Left hindlimb (tissue), 1 donor: ENCODE measurements around the gene CDC42EP2.
A peak's percentile ranks its signal among the peaks of the same experiment; 100 is the strongest.

Source experiments
- DNase-seq: peaks from one replicate; pipeline ENCODE4 v3.0.0-alpha.2; 2018

Gene CDC42EP2

DNA sequence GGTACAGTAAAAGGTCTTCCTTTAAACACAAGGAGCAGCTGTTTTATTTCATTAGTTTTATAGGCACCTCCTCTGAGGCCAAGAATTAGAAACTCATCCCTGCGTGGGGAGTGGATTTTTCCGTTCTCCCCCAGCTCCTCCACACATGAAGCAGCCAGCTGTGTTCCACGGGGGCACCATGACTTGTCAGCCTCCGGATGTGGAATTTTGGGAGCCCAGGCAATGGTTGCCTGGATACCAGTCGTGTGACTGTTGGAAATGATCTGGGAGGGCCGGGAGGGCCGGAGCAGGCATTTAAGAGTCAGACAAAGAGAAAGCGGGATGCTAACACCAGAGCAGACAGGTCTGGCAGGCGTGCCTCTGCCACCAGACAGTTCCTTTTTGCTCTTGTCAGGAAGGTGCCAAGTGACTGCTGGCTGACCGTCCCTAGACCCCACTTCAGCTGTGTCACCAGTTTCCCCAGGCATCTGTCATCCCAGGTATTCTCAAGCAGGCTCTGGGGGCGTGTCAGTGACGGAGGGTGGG is 15.9 kb upstream of the CDC42EP2 start:
- peak; percentile 85 for DNase-seq

DNA sequence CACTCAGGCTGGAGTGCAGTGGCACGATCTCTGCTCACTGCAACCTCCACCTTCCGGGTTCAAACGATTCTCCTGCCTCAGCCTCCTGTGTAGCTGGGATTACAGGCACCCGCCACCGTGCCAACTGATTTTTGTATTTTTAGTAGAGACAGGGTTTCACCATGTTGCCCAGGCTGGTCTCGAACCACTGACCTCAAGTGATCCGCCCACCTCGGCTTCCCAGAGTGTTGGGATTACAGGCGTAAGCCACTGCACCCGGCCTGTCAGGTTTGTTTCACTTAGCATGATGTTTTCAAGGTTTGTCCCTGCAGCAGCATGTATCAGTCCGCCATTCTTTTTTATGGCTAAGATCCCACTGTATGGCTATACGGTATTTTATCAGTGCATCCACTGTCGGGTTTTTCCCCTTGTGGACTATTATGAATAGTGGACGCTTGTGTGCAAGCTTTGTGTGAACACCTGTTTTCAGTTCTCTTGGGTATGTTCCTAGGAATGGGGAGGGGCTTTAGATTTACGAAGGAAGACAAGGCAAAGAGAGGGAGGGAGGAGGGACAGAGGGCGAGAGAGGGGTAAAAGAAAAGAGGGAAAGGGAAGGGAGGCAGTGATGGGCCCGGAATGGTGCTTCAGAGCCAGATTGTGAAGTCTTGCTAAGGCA is 13.9 kb upstream of the CDC42EP2 start:
- DNase-seq: no peak

DNA sequence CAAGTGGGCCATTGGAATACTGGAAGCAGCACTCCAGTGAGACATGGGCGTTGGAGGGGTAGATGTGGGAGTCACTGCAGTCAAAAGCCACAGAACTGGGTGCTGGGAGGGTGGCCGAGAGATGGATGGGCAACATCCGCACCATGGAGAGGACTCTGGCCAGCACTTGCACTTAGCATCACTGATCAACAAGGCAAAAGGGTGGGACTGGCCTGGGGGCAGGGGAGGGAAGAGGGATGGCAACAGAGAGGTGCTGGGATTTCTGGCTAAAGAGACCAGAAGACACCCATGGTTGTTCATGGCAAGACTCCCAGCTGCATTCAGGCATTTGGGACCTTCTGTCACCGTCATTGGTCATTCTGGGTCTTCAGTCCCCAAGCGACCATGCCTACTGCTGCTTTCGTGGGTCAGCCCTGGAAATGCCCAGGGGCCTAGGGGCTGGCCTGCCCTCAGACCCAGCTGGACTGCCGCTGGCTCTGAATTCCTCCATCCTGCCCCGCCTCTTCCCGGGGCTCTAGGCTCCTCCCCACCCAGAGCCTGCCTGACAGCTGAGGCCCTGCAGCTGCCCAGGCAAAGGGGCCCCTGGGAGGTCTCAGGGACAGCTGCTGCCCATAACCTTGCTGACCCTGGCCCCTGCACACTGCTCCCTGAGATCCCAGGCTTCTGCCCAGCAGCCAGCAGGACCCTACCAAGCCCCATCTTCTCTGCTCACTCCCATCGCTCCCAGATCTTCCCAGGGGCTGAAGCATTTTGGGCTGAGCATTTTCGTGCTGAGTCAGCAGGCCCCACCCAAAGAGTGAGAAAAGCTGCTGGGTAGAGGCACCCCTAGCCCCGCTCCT is 13.0 kb upstream of the CDC42EP2 start:
- DNase-seq: peak; percentile 80

DNA sequence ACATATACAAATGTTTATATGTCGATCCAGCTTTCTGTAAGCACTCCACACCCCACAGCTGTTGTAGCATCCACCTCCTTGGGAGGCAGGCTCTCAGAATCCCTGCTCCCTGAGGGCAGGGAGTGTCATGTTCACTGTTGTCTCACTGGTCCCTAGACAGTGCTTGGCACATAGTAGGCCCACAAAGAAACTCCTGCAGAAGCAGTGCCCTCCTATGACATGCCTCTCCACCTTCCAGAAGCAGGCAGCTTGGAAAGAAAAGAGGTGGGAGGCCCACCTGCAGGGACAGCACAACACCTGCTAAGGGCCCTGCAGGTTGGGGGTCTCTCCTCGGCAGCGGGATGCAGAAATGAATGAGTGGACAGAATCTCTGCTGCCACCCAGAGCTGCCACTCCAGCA is 11.1 kb upstream of the CDC42EP2 start:
- DNase-seq: no peak

DNA sequence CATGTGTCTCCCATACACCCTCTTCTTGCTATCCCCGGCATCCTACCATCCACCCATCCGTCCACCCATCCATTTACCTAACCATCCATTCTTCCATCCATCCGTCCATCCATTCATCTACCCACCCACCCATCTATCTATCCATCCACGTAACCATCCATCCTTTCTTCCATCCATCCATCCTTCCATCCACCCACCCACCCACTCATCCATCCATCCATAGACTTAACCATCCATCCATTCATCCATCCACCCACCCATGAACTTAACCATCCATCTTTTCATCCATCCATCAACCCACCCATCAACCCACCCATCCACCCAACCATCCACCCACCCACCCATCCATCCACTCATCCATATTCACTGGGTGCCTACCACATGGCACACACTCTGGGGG is 10.6 kb upstream of the CDC42EP2 start:
- DNase-seq: no peak

DNA sequence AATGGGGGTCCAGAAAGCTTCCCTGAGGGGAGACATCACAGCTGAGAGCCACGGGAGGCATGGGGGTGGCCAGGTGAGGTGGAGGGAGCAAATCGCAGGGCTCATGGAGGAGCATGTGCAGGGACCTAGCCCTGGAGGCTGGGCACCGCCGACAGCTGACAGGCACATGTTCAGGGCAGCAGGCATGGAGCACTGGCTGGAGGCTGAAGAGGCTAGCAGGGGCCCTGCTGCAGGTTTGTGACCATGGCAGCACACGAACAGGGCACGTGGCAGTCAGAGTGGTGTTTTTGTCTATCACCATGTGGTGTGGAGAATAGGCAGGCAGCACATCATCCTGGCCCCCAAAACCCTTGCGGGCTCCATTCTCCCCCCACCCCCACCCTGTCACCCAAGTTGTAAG is 10.1 kb upstream of the CDC42EP2 start:
- DNase-seq: no peak

DNA sequence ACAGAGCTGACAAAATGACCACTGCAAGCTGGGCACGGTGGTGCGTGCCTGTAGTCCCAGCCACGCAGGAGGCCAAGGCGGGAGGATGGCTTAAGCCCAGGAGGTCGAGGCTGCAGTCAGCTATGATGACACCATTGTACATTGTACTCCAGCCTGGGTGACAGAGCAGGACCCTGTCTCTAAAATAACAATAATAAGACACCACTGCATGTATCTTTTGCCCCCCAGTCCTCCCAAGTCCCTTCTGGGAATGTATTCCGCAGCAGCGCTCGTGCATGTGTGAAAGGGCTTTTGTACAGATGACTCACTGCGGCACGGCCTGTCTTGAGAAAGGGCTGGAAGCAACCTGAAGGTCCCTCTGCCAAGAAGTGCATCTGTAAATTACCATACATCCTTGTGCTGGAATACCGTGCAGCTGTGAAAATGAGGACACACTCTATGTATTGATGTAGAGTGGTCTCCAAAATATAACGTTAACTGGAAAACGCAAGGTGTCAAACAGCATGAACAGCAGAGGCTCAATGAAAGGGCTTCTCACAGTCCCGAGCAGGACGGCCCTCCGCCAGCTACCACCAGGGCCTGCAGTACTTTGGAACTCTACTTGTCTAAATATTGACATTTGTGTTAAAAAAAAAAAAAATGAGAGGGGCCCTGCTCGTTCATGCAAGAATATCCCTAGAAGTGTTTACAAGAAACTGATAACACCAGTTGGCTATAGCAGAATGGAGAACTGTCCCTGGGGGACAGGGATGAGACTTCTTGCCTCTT is 9.0 kb upstream of the CDC42EP2 start:
- DNase-seq: peak; percentile 66

DNA sequence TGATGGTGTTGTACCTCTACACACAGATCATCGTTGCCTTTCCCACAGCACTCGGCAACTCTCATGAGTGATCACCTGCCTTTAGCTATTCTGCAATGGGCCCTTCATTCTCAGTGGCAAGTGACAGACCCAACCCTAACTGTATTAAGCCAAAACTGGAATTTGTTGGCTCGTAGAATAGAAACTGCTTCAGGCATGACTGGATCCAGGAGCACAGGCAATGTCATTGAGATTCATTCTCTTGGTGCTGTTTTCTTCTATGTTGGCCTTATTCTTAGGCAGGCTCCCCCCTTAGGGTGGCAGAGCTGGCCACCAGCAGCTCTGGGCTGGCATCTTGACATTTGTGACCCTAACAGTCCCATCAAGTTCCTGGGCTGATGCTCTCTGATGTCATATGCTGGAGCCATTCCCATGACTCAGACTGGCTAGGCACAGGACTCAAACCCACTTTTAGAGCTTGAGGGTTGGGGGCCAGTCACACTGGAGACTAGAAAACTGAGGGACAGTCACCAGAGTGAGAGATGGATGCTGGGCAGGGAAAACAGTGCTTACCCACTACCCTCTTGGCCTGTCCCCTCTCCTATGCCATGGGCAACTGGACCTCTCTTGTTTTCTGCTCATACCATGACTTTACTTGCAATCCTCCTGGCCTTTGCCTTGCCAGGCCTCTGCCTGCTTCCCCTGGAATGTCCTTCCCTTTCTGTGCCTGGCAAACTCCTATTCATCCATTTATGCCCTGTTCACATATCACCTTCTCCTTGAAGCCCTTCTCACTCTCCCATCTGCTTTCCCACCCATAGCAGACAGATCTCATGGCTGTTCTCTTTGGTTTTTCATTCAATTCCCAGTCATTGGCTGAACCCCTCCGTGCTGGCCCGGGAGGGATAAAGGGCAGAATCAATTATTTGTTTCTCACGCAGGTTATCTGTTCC is 7.1 kb upstream of the CDC42EP2 start:
- DNase-seq: no peak

DNA sequence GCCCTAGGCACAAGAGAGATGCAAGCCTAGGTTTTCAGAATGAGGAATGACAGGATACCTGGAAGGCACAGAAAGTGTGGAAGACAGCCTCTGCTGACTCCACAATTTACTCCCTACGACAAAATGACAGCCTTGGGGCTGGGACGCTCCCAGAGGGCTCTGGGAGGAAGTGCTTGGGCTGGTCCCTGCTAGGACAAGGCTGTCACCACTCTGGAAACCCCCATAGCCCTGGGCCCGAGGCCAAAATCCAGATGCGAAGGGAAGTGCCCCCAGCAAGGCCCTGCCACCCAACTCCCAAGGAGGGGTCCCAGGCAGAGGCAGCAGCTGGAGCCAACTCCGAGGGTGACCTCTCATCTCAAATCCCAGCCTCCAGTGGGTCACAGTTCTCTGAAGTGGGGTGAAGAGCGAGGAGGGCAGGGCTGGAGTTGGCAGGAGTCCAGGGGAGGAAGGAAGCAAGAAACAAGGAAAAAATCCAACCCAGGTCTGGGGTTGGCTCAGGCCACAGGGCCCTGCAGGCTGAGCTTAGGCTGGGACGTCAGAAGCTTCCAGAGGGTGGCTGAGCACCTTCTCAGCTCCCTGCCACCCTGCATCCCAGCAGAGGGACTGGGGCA is 6.3 kb upstream of the CDC42EP2 start:
- no peak for DNase-seq

DNA sequence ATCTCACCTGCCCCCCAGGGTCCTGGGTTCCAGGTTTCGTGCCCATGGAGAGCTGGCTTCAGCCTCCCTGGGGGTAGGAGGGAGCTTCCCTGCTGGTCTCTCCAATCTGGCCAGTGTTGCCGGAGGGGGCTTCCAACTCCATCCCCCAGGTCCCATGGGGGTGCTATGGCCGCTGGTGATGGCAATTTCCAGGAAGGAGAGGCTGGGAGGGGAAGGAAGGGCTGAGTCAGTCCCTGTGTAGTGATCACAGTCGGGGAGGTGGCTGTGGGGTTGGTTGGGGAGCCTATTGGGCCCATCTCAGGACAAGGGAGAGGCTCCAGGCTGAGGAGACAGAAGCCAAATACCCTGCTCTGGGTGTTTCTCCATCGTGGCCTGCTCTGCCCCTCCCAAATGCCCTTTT is 5.7 kb upstream of the CDC42EP2 start:
- DNase-seq: no peak

DNA sequence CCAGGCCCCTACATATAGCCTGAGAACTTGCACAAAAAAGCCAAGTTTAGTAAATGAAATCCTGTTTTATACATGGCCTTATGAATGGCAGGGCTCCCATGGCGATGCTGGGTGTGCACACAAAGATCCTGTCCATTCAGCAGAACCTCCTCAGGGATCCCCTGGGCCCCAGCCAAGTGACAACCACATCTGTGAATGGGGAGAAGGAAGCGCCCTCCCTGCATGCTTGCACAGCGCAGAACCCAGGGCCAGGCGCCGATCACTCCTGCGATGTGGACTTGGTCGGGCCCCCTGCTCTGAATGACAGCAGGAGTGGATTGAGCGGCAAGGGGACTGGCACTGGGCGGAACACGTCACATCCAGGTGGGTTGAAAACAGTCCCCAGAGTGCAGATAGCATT is 4.5 kb upstream of the CDC42EP2 start:
- no peak for DNase-seq

DNA sequence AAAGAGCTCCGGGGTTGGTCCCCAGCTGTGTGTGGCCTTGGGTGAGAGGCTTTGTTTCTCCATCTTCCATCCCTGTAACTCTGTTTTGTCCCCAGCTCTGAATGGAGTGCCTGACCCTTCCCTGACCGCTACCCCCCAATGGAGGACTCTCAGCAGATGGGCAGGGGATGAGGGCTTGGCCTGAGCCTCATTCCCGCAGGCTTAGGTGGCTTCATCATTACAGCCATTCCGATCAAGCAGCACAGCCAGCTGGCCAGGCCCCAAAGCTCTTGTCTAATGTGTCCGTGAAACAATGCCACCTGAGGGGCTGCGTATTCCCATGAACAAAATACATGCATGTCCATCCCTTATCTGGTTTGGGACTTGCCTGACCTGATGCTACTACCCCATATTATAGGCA is 3.9 kb upstream of the CDC42EP2 start:
- no peak for DNase-seq

DNA sequence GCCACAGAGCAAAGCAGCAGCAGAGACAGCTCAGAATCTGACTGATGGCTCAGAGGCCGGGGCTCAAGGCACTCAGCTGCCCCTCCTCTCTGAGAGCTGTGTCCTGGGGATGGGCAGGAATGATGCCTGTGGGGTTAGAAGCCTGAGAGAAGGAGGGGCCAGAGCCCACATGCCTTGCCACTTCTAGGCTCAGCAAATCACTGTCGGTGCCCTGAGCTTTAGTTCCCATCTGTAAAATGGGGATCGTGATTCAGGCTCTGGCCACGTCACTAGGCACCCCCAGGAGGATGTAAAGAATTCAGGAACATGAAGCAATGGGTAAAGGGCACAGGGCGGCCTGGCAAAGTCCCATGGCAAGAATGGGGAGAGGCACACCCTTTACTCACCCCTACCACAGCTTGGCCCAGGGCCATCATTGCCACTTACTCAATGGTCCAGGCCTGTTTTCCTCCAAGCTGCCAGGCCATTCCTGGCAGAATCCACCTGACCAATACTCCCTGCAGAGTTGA is 3.4 kb upstream of the CDC42EP2 start:
- no peak for DNase-seq

DNA sequence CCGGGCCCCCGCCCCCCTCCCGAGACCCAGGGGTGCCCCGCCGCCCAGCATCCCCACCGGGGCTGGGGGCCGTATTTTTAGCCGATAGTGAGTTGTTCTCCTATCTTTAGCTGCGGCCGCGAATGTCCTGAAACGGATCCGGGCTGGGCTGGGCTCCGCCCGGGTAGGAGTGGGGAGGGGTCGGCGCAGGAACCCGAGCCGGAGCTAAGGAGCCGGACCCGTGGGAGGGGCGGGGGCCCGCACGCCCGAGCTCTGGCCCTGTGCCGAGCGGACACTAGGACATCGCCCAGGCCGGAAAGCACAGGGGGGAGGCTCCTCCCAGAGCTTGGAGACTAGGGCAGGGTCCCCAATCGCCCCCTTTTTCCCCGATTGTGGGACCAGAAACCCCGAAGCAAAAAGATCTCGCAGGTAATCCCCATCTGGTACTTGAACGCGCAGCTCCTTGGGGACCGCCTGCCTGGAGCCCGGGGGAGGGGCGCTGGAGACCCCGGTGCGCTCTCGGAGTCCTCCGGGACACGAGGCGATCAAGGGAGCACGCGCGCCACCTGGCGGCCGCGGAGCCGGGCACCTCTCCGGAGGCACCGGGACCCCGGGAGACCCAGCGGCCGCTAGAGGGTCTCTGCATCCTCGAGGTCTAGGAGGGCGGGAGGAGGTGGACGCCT is 669 bp downstream of the CDC42EP2 start:
- peak; percentile 87 for DNase-seq

DNA sequence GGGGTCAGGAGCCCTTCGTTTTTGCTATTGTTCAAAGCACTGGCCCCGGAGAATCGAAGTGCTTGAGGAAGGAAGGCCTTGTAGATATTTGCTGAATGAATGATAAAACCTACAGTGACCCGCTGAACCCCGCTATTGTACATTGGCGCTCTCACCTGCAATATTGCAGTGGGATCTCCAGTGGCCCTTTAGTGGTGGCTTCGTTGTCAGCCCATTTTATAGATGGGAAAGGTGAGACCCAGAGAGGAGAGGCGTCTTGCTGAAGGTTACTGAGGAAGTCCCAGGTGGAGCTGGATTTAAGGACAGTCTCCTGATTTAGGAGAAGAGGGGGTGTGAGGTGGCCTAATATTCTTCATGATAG is 1.2 kb downstream of the CDC42EP2 start:
- no peak for DNase-seq

DNA sequence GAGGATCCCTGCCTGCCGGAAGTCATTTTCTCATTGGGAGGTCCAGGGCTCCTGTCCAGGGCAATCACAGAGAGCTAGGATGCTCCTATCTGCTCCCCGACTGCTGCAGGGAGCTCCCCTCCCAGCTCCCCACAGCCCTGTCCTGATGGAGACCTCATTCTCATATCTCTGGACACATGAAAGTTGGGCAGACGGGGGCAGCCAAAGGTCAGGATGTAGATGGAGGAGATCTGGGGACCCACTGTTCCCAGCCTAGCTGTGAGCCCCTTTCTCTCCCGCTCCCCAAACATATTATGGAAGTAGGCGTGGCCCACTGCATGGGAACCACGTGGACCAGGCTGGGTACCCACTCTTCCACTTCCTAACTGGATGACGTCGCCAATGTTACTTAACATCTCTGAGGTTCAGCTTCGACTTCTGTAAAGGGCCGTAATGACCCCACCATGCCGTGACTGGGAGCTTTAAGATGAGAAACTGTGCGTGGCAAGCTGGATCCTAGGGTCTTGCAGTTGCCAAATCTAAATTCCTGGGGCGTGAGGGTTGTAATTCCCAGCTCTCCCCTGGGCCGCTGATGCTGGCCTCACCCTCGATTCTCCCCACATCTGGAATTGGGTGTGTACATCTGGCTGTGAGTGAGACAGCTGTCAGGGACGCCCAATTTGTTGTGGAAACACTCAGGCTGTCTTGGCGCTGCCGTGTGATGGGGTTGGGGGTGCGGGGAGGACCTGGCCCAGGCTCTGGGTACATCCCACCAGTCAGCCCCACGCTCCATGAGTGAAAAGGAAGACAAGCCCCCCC is 1.8 kb downstream of the CDC42EP2 start:
- peak; percentile 87 for DNase-seq

DNA sequence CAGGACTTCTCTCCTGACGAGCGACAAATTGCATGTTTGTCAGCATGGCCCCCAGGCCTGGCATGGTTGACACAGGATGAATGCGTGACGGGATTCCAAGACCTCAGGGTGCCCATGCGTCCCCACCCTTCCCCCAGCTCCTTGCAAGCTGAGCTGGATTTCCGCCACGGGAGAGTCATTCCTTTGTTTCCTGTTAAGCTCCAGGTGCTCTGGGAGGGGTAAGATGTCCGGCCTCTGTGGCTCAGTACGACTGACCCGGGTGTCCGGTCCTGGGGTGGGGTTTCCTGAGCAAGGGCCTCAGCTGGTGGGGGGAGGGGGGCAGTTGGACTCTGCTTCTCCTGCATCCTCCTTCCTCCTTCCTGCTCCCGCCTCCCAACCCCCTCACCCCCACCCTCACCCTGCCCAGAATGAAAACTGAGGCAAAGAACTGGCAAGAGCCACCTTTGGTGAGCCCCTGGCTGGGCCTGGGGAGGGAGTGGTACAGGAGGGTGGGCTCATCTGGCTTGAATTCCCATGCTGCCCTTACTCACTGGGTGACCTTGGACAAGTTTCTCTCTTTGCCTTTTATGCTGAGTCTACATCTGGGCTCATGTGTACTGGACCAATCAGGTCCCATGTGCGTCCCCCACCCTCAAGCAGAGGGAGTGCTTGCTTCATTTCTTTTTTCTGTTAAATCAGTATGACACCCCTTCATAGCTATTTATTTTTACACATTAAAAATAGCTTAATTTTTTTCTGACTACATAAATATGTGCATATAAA is 2.5 kb downstream of the CDC42EP2 start:
- peak; percentile 85 for DNase-seq

DNA sequence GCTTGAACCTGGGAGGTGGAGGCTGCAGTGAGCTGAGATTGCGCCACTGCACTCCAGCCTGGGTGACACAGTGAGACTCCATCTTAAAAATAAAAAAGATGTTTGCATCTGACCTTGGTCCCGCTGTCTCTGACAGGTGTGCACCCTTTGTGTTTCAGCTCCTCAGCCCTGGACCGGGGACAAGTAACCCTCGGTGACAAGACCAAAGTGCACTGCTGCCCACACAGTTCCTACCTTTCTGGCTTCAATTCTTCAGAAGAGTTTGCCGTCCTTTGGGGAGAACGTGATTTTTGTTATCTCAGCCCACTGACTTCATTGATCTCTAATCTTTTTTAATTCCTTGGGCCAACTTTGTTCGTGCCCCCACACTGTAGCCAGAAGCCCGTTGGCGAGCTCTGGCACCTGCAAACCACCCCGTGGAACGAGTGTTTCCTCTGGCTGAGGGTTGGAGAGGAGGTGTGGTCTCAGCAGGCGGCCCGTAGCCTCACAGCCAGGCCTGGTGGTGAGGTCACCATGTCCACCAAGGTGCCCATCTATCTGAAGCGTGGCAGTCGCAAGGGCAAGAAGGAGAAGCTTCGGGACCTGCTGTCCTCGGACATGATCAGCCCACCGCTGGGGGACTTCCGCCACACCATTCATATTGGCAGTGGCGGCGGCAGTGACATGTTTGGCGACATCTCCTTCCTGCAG is 5.9 kb downstream of the CDC42EP2 start:
- DNase-seq: no peak

DNA sequence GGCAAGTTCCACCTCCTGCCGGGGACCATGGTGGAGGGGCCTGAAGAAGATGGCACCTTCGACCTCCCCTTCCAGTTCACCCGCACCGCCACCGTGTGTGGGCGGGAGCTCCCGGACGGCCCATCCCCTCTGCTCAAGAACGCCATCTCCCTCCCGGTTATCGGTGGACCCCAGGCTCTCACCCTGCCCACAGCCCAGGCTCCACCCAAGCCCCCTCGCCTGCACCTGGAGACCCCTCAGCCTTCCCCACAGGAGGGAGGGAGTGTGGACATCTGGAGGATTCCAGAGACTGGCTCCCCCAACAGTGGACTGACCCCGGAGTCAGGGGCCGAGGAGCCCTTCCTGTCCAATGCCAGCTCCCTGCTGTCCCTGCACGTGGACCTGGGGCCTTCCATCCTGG is 6.4 kb downstream of the CDC42EP2 start:
- no peak for DNase-seq
